Lower lobe of right lung (tissue), 2 donors: ENCODE data around the gene ITGA11. TPM values are rescaled to one million over a fixed set of nuclear protein-coding genes. Genes with fewer than 3 reads are reported as not detected.
A peak's percentile ranks its signal among the peaks of the same experiment; 100 is the strongest.

Experiments used
- ATAC-seq, 2 donors: fragments of 200-7000 bp; cut with Tn5 transposase; one replicate each; pipeline ENCODE4 v1.9.1; 2020 to 2022; ENCODE audit warnings: mild to moderate bottlenecking in 2 of 2, moderate library complexity in 2 of 2
- DNase-seq: peaks from one replicate; pipeline ENCODE4 v3.0.0-alpha.2; 2020
- H3K27ac ChIP-seq: fragments of 200-600 bp; one replicate; pipeline ENCODE4 v1.8.0; 2022
- H3K27me3 ChIP-seq: fragments of 200-600 bp; one replicate; pipeline ENCODE4 v1.8.0; 2022; ENCODE audit warnings: low read depth
- H3K36me3 ChIP-seq: fragments of 200-600 bp; one replicate; pipeline ENCODE4 v1.8.0; 2022; ENCODE audit warnings: mild to moderate bottlenecking
- H3K4me1 ChIP-seq: fragments of 200-600 bp; one replicate; pipeline ENCODE4 v1.8.0; 2022
- H3K4me3 ChIP-seq: fragments of 200-600 bp; one replicate; pipeline ENCODE4 v1.8.0; 2022; ENCODE audit warnings: mild to moderate bottlenecking
- H3K9me3 ChIP-seq: fragments of 200-600 bp; one replicate; pipeline ENCODE4 v1.8.0; 2022
- CTCF ChIP-seq: fragments of 200-600 bp; IDR thresholded peaks from one replicate; pipeline ENCODE4 v1.8.0; 2022; ENCODE audit warnings: antibody characterized with exemption, mild to moderate bottlenecking
- intact Hi-C: fragments of 100-400 bp; cut with DNase I; formaldehyde crosslinking; loops from one replicate; pipeline ENCODE4 v1.11.0; 2022
- total RNA-seq: library from RNA; stranded (reverse); fragmentation: NEBNext Ultra II Directional; extraction: Animal tissue kit (Norgen Biotek cat#: 25700); gene quantifications from one replicate; pipeline ENCODE4 v1.2.1, GENCODE V29; 2021
- donor health status: DM: no; HTN: yes; CAD: no; lungs with severe emphysema.

The ITGA11 gene
- total RNA-seq, 1 donor from 2014 or later: 2.7 TPM

GRCh38 chr15:68364028-68364659 is 67.8 kb downstream of the ITGA11 start:
- DNase-seq: no peak
- no peak for TF ChIP-seq CTCF
- peaks cover 37% of the 10 kb centered on the region for H3K4me1 ChIP-seq
- intact Hi-C loops: no loop called here
- H3K27me3 ChIP-seq: no peaks in the 10 kb centered on the region
- ATAC-seq: peak; percentile 15 to 37
- no peaks in the 10 kb centered on the region for H3K9me3 ChIP-seq
- no peak overlapping the region for H3K4me3 ChIP-seq
- no peaks in the 10 kb centered on the region for H3K36me3 ChIP-seq
- no peak overlapping the region for H3K27ac ChIP-seq

GRCh38 chr15:68363353-68363752 is 68.6 kb downstream of the ITGA11 start:
- Histone ChIP-seq H3K27ac (no peak overlapping the region), H3K4me3 (no peak overlapping the region), H3K4me1 (peaks cover 34% of the 10 kb centered on the region), H3K27me3 (no peaks in the 10 kb centered on the region), H3K36me3 (no peaks in the 10 kb centered on the region), H3K9me3 (no peaks in the 10 kb centered on the region)
- no peak for ATAC-seq
- intact Hi-C loops: no loop called here
- DNase-seq: no peak
- TF ChIP-seq CTCF: no peak

GRCh38 chr15:68362537-68363126 is 69.3 kb downstream of the ITGA11 start:
- no peaks in the 10 kb centered on the region for H3K27me3 ChIP-seq
- DNase-seq (no peak), ATAC-seq (no peak)
- no peaks in the 10 kb centered on the region for H3K36me3 ChIP-seq
- intact Hi-C loops: no loop called here
- H3K4me3 ChIP-seq: no peak overlapping the region
- peaks cover 30% of the 10 kb centered on the region for H3K4me1 ChIP-seq
- TF ChIP-seq CTCF: no peak
- no peaks in the 10 kb centered on the region for H3K9me3 ChIP-seq
- H3K27ac ChIP-seq: no peak overlapping the region

GRCh38 chr15:68360721-68361120 is 71.2 kb downstream of the ITGA11 start:
- no peak overlapping the region for H3K27ac ChIP-seq
- intact Hi-C loops: no loop called here
- ATAC-seq (no peak), DNase-seq (no peak)
- no peak for TF ChIP-seq CTCF
- peaks cover 4% of the 10 kb centered on the region for H3K9me3 ChIP-seq
- H3K4me3 ChIP-seq: no peak overlapping the region
- H3K4me1 ChIP-seq: peaks cover 23% of the 10 kb centered on the region
- no peaks in the 10 kb centered on the region for H3K27me3 ChIP-seq
- H3K36me3 ChIP-seq: no peaks in the 10 kb centered on the region

GRCh38 chr15:68356778-68357177 is 75.2 kb downstream of the ITGA11 start:
- intact Hi-C loops: no loop called here
- no peak for ATAC-seq

More at GRCh38 chr15:68356778-68357177, 75.2 kb downstream of the ITGA11 start:
- no peak overlapping the region for H3K27ac ChIP-seq
- TF ChIP-seq CTCF: no peak
- no peaks in the 10 kb centered on the region for H3K36me3 ChIP-seq
- H3K9me3 ChIP-seq: peaks cover 4% of the 10 kb centered on the region
- H3K4me1 ChIP-seq: peaks cover 9% of the 10 kb centered on the region
- no peak for DNase-seq
- H3K27me3 ChIP-seq: no peaks in the 10 kb centered on the region
- H3K4me3 ChIP-seq: no peak overlapping the region
